Activated CD4-positive, CD25-positive, alpha-beta regulatory T cell treated with anti-CD3 and anti-CD28 coated beads, Interleukin-2, amount 50 U/mL, for 24 hours (primary cell): ENCODE measurements around the gene ATP11A.
"Not testable (repeated sequence)": the region's sequence is repeated elsewhere in the genome, so short reads cannot be mapped to it uniquely, and the experiment has no call there.

Experiments used
- ATAC-seq, 2 donors: fragments of 150-1000 bp; cut with Tn5 transposase; one replicate each; pipeline ENCODE4 v1.10.0; 2021; ENCODE audit warnings: mild to moderate bottlenecking in 1 of 2, moderate library complexity in 1 of 2

The ATP11A gene

GRCh38 chr13:112884700-112885099, 194.9 kb downstream of the ATP11A start:
- not testable (repeated sequence) for ATAC-seq

GRCh38 chr13:112885242-112885781, 195.5 kb downstream of the ATP11A start:
- ATAC-seq = no peak

- no peak for ATAC-seq
These were observed 196.0 kb downstream of the ATP11A start for GRCh38 chr13:112885782-112886268.

- no peak for ATAC-seq
These were observed 197.3 kb downstream of the ATP11A start for GRCh38 chr13:112887151-112887550.

- ATAC-seq = no peak
These were observed 197.7 kb downstream of the ATP11A start for GRCh38 chr13:112887557-112887991.

- ATAC-seq = no peak
These were observed 198.6 kb downstream of the ATP11A start for GRCh38 chr13:112888238-112889111.

GRCh38 chr13:112889351-112890290, 199.8 kb downstream of the ATP11A start:
- no peak for ATAC-seq

GRCh38 chr13:112890316-112891145, 200.7 kb downstream of the ATP11A start:
- no peak for ATAC-seq

GRCh38 chr13:112891477-112892401, 201.9 kb downstream of the ATP11A start:
- no peak for ATAC-seq

- ATAC-seq = no peak
These were observed 202.8 kb downstream of the ATP11A start for GRCh38 chr13:112892426-112893206.

- ATAC-seq = no peak
These were observed 203.3 kb downstream of the ATP11A start for GRCh38 chr13:112893207-112893569.

- ATAC-seq = peak; percentile 32 to 59
These were observed 204.0 kb downstream of the ATP11A start for GRCh38 chr13:112893570-112894422.

- no peak for ATAC-seq
These were observed 204.5 kb downstream of the ATP11A start for GRCh38 chr13:112894423-112894672.

- ATAC-seq = no peak
These were observed 205.0 kb downstream of the ATP11A start for GRCh38 chr13:112894673-112895481.

- ATAC-seq = no peak
These were observed 206.0 kb downstream of the ATP11A start for GRCh38 chr13:112895521-112896465.

- ATAC-seq = no peak
These were observed 207.1 kb downstream of the ATP11A start for GRCh38 chr13:112896736-112897602.
